Epidermal melanocyte (primary cell): ENCODE data around the gene FAM241B.
A peak's percentile ranks its signal among the peaks of the same experiment; 100 is the strongest.

ENCODE experiments used
- DNase-seq: peaks from one replicate; pipeline ENCODE4 v3.0.0; 2011; ENCODE audit warnings: low spot score; ENCODE audit not compliant: insufficient read length

The FAM241B gene

GRCh38 chr10:69634759-69635425, 4.8 kb downstream of the FAM241B start:
- no peak for DNase-seq

DNA sequence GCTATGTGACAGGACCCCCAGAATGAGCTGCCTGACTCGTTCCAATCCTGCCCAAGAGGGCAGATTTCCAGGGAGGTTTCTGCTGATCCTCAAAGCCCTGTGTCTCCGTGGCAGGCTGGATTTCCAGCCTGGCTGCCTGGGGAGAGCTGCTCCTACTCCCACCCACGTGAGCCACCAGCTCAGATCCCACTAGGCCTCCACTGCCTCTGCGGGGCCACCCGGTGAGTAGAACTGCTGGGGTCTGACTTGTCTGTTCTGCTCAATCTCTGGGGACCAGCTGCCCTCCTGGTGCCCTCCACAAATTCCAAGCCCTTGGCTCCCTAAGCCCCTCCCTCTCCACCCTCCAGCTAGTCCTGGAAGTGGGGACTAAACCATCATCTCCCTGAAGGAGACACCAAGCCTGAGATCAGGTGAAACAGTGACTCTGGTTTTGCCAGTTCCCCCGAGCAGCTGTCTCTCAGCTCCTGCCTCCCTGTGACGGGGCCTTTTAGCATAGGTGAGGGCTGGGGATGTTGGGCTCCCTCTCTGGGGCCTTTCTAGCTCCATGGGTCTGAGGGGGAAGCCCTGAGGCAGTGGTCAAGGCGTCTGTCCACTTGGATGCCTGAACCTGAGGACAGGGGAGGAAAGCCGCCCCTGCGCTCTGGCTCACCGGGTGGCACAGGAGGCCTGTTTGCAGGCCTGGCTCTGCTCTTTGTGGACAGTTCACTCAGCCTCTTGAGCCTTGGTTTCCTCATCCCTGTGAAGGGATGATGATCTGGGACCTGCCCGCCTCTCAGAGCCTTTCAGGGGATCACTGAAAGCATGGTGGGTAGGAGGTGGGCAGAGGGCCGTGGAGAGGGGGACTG, 5.6 kb downstream of the FAM241B start:
- DNase-seq = no peak

DNA sequence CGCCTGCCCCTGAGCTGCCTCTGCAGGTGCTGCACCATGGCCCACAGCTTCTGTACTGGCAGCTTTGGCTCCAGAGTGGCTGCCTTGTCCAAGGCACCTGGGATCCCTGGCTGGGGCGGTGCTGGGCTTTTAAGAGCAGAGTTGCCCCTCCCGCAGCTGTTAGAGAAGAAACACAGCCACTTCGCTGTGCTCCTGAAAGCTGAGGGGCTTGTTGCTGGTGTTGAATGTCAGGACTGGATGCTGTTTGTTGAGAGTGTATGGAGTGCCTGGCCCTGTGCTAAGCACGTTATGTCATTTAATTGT, 6.2 kb downstream of the FAM241B start:
- DNase-seq = no peak

GRCh38 chr10:69636626-69637605, 6.9 kb downstream of the FAM241B start:
- DNase-seq = no peak

DNA sequence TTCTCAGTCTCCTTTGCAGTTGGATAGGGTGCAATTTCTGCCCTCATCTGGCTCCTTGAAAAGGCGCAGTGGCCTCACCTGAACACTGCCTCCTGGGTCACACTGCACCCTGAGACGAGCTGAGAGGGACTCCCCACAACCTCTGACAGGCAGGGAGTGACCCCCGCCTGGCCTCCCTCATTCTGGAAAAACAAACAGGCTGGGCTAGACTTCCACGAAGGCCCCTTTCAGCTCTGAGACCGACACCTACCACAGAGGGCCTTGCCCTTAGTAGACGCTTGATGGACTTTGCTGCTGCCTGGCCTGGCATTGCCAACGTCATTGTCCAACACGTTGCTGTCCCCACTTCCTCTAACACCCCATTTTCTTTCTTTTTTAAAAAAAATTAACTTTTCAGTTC, 8.6 kb downstream of the FAM241B start:
- DNase-seq = no peak

DNA sequence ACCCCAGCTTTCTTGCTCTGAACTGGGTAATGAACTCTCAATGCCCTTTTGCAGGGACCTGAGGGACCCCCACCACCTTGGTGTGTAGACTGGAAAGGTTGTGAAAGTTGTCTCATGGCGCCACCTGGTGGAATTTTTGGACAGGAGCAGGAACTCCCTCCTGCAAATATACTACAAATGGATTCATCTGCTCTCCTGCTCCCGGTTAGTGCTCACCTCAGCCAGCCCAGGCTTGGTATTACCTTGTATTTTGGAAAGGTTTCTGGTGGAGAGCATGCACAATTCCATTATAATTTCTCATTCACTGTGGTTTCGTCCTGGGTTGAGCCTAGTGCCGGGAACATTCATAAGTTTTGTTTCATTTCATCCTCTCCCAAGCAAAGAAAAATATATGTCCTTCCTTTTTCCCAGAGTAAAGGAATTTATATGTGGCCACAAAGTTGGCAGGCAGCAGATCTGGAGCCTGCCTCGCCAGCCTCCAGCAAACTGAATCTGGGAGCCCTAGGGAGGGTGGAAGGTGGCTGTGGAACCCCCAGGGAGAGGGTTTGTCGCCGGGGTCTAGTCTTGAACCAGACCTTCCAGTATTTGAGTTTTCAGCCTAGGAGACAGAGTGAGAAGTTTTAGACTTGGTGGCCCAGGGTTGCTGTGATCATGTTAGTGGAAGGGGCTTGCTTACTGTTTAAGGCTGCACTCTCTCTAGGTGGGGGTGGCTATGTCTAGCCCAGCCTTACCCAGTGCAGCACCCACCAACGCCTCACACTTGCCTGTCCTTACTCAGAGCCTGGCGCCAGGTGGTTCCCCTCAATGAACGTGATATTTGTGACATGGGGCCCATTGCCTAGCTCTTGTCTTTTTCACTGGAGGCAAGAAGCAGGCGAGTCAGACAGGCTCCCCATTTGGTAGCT, 9.5 kb downstream of the FAM241B start:
- peak; percentile 84 for DNase-seq

DNA sequence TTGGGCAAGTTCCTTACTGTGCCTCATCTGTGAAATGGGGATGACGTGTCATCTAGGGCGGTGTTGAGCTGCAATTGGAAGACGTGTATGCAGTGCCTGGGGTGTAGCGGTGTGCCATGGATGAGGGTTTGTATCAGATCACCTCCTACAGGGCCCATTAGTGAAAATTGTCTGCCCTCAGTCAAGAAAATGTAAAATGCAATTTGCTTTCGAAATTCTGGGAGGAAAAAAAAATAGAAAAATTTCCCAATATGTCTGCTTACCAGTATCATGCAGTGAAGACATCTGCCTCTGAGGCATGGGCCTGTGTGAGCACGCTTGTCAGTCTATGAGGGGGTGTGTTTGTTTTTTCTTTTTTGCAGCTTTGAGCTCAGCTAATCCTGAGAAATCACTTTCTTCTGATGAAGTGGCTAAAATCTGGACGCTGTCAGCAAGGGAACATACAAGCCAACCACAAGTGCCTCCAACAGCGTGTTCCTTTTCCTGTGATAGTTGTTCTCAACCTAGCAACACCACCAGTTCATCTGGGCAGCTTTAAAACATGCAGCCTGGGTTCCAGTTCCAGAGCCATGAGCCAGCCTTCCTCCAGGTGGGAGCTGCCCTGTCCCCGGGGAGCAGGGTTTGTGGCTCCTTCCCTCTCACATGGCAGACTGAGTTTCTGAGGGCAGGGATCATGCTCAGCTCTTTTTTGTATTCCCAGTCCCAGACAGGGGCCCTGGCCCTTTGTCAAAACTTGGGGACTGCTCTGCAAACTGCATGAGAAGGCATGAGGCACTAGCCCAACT, 10.3 kb downstream of the FAM241B start:
- no peak for DNase-seq

GRCh38 chr10:69641261-69641980, 11.4 kb downstream of the FAM241B start:
- DNase-seq = no peak

GRCh38 chr10:69642747-69643146, 12.7 kb downstream of the FAM241B start:
- no peak for DNase-seq

DNA sequence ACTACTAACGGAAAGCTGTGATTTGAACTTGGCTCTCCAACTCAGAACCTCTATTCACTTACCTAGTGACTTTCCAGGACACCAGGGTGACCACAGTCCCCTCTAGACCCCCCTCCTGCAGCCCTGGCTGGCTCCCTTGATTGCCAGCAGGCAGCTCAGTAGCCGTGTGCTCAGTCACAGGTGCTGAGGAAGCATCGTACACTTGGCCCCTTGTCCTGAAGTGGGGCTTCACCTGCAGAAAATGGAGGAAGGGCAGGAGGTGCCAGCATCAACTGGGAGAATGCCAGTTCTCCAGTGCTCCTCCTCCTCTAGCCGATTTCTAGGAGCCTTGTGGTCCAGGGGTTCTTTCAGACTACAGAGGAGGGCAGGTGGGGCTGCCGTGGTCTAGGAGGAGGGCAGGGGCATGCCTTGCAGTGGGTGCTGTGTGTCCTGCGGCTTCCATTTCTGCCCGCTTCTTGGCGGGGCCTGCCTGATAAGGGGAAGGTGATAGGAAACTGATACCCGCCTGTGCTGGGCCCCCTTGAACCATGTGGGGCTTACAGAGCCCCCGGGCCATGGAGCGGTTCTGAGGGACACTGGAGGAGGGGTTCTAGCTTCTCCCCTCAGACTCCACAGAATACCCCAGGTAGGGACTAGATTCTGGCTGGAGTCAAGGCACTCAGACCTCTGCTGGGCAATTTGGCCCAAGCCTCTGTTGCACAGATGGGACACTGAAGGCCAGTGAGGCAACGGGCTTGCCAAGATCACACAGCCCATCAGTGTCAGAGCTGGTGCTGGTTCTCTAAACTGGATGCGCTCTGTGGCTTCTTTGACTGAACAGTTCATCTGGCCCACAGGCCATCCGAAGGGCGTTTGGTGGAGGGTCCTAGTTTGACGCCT, 14.0 kb downstream of the FAM241B start:
- DNase-seq = no peak

- DNase-seq = peak; percentile 76
These were observed 14.7 kb downstream of the FAM241B start for GRCh38 chr10:69644658-69645295.

DNA sequence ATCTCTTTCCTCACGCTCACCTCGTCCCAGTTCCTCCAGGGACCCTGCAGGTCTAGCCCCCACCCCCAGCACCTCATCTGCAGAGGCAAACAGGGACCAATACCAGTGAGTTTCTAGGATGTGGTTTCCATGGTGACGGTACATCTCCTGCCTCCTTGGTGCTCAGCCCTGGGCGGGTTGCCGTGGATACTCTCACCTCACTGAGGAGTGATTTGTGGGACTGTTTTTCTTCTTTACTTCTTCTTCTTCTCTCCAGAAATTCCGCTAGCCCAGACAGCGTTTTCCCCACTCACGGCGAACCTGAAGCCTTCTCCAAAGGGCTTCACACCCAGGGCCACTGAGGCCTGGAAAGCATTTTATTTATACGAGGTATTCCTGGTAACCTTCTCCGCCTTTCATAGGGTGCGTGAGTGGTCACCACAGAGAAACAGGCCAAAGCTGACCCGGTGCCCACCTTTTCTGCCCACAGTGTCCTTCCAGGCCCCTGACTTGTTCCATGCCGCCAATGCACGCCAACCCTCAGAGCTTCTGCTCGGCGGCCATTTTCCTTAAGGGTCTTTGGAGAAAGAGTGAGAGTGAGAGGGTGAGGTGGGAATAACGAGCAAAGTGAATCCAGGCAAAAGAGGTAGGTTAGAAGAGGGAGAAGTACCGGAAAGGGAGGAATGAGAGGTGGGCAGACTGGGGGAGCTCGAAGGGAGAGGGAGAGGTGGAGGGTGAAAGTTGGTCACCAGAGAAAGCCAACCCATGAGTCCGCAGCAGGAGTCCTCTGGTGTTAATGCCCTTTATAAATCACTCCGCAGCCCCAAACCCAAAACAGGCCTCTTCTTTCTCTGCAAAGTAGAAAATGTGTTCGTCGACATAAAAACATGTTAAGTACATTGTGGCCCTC, 15.5 kb downstream of the FAM241B start:
- no peak for DNase-seq

DNA sequence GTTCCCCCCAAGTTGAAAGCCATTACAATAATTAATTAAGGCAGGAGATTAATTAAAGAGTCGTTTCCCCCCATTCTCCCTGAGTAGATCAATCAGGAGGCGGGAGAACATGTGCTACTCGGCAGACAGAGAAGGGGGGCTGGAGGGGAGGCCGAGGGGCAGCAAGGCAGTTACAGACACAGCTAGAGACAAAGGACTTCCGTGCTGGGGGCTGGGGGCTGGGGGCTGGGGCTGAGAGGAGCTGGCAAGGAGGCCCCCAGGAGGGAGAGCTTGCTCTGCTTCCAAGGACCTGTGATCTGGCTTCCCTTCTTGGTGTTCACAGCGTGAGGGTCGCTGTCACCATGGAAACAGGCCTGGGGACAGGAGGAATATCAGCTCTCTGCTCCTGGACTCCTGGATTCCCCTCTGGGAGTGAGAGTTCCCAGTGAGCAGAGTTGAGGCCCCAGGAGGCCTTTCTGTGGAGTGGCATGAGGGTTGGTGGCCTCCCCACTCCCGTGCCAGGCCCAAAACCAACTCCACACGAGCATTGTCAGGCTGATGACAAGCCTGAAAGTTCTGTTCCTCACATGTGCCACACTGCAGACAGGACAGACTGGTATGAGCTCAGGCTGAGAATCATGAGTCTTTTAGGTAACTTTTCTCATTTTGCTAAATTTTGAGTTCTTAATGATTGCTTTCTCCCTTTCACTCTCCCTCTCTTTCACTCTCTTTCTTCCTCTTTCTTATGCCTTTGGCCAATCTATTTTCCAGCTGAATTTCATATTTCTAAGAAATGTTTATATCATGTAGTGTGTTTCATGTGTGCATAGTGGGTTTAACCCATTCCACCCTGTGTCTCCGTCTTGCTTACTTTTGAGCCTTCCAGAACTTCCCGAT, 16.4 kb downstream of the FAM241B start:
- DNase-seq = no peak

DNA sequence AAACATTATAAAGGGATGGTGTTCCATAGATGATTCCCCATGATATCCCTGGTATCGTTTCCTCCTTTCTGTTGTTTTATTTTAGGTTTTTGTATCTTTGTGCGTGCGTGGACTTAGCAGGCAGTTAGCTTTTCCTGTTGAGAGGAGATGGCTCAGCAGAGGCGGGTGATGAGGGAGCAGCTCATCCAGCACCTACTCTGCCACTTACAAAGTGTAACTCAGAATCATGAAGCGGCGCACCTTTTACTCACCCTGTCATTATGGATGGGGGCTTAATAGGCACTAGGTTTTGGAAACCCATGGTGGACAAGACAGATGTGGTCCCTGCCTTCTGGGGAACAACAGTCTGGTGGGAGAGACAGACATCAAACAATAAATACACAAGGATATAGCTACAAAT, 17.1 kb downstream of the FAM241B start:
- DNase-seq = no peak

GRCh38 chr10:69647819-69648218, 17.8 kb downstream of the FAM241B start:
- DNase-seq = no peak

DNA sequence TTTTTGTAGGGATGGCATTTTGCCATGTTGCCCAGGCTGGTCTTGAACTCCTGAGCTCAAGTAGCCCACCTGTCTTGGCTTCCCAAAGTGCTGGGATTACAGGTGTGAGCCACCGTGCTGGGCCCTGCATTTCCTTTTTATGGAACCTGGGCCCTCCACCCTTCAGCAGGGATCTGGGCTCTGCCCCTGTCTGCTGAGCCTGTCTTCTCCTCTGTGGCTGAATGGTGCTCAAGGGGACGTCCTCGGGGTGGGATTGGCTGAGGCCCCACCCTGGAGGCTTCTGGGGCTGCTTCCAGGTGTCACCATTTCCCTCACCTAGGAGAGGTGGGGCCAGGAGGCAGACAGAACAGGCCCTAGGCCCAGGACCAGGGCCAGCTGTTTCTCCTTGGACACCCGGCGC, 18.4 kb downstream of the FAM241B start:
- DNase-seq = no peak
